Kidney (tissue), 14 donors: ENCODE data around the gene MORC3. TPM values are rescaled to one million over a fixed set of nuclear protein-coding genes. Genes with fewer than 3 reads are reported as not detected.

ENCODE experiments used
- DNase-seq, 5 donors: peaks; one replicate each; pipeline ENCODE4 v3.0.0-alpha.2; 2013 to 2020
- FAIRE-seq: peaks from 2 replicates; lab custom pipeline; 2012; peaks lifted over from hg19 to GRCh38; lab: Jason Lieb, UNC
- H3K27ac ChIP-seq, 2 donors: one replicate each; pipeline ENCODE4 v1.7.0; 2013; ENCODE audit warnings: low read depth in 2 of 2, low read length in 2 of 2, inconsistent platforms in 1 of 2
- H3K27me3 ChIP-seq: one replicate; pipeline ENCODE4 v1.7.1; 2013; ENCODE audit warnings: low read length, inconsistent platforms; ENCODE audit not compliant: control insufficient read depth, insufficient read depth
- H3K36me3 ChIP-seq, 3 donors: one replicate each; pipeline versions ENCODE4 v1.7.0 to v1.7.1; 2013; ENCODE audit warnings: low read length in 3 of 3, control low read depth in 1 of 3, inconsistent platforms in 1 of 3; ENCODE audit not compliant: insufficient read depth in 3 of 3, control insufficient read depth in 2 of 3
- H3K4me1 ChIP-seq, 3 donors: one replicate each; pipeline versions ENCODE4 v1.7.0 to v1.7.1; 2013; ENCODE audit warnings: low read length in 3 of 3, inconsistent platforms in 1 of 3, low read depth in 1 of 3; ENCODE audit not compliant: control insufficient read depth in 2 of 3, insufficient read depth in 2 of 3
- H3K4me3 ChIP-seq, 3 donors: one replicate each; pipeline versions ENCODE4 v1.7.0 to v1.8.1; 2013; ENCODE audit warnings: low read length in 3 of 3, control low read depth in 1 of 3, inconsistent platforms in 1 of 3
- H3K9ac ChIP-seq, 3 donors: one replicate each; pipeline versions ENCODE4 v1.7.0 to v1.7.1; 2013; ENCODE audit warnings: low read length in 3 of 3, control low read depth in 1 of 3, inconsistent platforms in 1 of 3
- H3K9me3 ChIP-seq, 3 donors: one replicate each; pipeline versions ENCODE4 v1.7.0 to v1.7.1; 2013; ENCODE audit warnings: low read length in 3 of 3, control low read depth in 1 of 3, inconsistent platforms in 1 of 3; ENCODE audit not compliant: control insufficient read depth in 2 of 3, insufficient read depth in 1 of 3
- CTCF ChIP-seq: IDR thresholded peaks from 3 replicates; pipeline ENCODE4 v1.5.1; 2012; ENCODE audit warnings: mild to moderate bottlenecking, moderate library complexity, borderline replicate concordance; ENCODE audit not compliant: insufficient read depth; ENCODE audit errors: extremely low read depth
- intact Hi-C: fragments of 100-400 bp; cut with DNase I; formaldehyde crosslinking; loops from one replicate; pipeline ENCODE4 v1.11.1; 2022
- polyA plus RNA-seq: library from polyadenylated mRNA; stranded (reverse); fragments of 350-450 nt; fragmentation: Illumina TruSeq; extraction: RNeasy Lipid Tissue Mini Kit (QIAGEN cat#74804); gene quantifications from one replicate; pipeline ENCODE4 v1.2.3, GENCODE V29; 2014; ENCODE audit warnings: low read depth, low replicate concordance; ENCODE audit not compliant: insufficient read depth
- total RNA-seq: library from RNA; stranded (reverse); fragmentation: NEBNext Ultra II Directional; extraction: Animal tissue kit (Norgen Biotek cat#: 25700); gene quantifications from one replicate; pipeline ENCODE4 v1.2.1, GENCODE V29; 2021
- donor health status: control.
- donor health status: control.
- donor health status: control.
- donor health status: control.
- donor health status: control.
- donor health status: DM: yes; HTN: yes; CAD: no.
- donor health status: Normal renal cell carcinoma (clear cell type).

The MORC3 gene
- total and polyA plus RNA-seq, 2 donors from 2014 or later = 6.6 to 32.4 TPM

GRCh38 chr21:36297406-36297937 lies 22.5 kb upstream of the MORC3 start:
- H3K9ac ChIP-seq = no peak overlapping the region
- peaks cover 0 to 2% (median 0%) of the 10 kb centered on the region in 3 donors for H3K36me3 ChIP-seq
- H3K27me3 ChIP-seq = no peaks in the 10 kb centered on the region
- intact Hi-C loops = no loop called here
- no peak for TF ChIP-seq CTCF
- DNase-seq = no peak
- FAIRE-seq = no peak
- H3K9me3 ChIP-seq = no peaks in the 10 kb centered on the region
- H3K4me1 ChIP-seq = no peaks in the 10 kb centered on the region
- peak overlapping the region in 1 of 2 donors; percentile 10 for H3K27ac ChIP-seq
- H3K4me3 ChIP-seq = no peak overlapping the region

GRCh38 chr21:36297938-36298572 lies 21.9 kb upstream of the MORC3 start:
- H3K4me1 ChIP-seq = no peaks in the 10 kb centered on the region
- peak overlapping the region in 1 of 2 donors; percentile 10 for H3K27ac ChIP-seq
- peak in 1 of 5 donors; percentile 25 for DNase-seq
- no peaks in the 10 kb centered on the region for H3K27me3 ChIP-seq
- no peak overlapping the region for H3K4me3 ChIP-seq
- no peaks in the 10 kb centered on the region for H3K9me3 ChIP-seq
- TF ChIP-seq CTCF = no peak
- peaks cover 0 to 2% (median 0%) of the 10 kb centered on the region in 3 donors for H3K36me3 ChIP-seq
- H3K9ac ChIP-seq = no peak overlapping the region
- FAIRE-seq = no peak
- intact Hi-C loops = no loop called here

GRCh38 chr21:36306872-36307534 lies 13.0 kb upstream of the MORC3 start:
- FAIRE-seq (no peak), DNase-seq (no peak)
- Histone ChIP-seq H3K27ac (no peak overlapping the region), H3K4me1 (no peaks in the 10 kb centered on the region), H3K9ac (no peak overlapping the region), H3K4me3 (no peak overlapping the region), H3K27me3 (no peaks in the 10 kb centered on the region), H3K9me3 (peaks cover 0 to 7% (median 0%) of the 10 kb centered on the region in 3 donors), H3K36me3 (no peaks in the 10 kb centered on the region)
- TF ChIP-seq CTCF = no peak
- intact Hi-C loops = no loop called here
